Stimulated activated CD8-positive, alpha-beta memory T cell treated with anti-CD3 and anti-CD28 coated beads, Interleukin-7, amount 100 ng/mL, for 24 hours (primary cell): ENCODE data around the gene BORCS5.
A peak's percentile ranks its signal among the peaks of the same experiment; 100 is the strongest.
"Not testable (repeated sequence)": the region's sequence is repeated elsewhere in the genome, so short reads cannot be mapped to it uniquely, and the experiment has no call there.

ENCODE experiments used
- DNase-seq: peaks from one replicate; pipeline ENCODE4 v3.0.0-alpha.2; 2020; ENCODE audit warnings: low read depth

Gene BORCS5

GRCh38 chr12:12356896-12357718, at the start of gene BORCS5:
Gene BORCS5 (plus strand): TSS chr12:12357078. CDS start chr12:12357452, 374 bp downstream.
- DNase-seq = peak; percentile 96

GRCh38 chr12:12310695-12311094, 46.2 kb upstream of the BORCS5 start:
- not testable (repeated sequence) for DNase-seq

- DNase-seq = no peak
These were observed 41.0 kb upstream of the BORCS5 start for GRCh38 chr12:12315838-12316237.

GRCh38 chr12:12319451-12320183, 37.3 kb upstream of the BORCS5 start:
- no peak for DNase-seq

GRCh38 chr12:12323118-12323517, 33.8 kb upstream of the BORCS5 start:
- DNase-seq = no peak

- no peak for DNase-seq
These were observed 33.3 kb upstream of the BORCS5 start for GRCh38 chr12:12323591-12323990.

GRCh38 chr12:12326262-12326661, 30.6 kb upstream of the BORCS5 start:
- no peak for DNase-seq

GRCh38 chr12:12327802-12328201, 29.1 kb upstream of the BORCS5 start:
- no peak for DNase-seq

GRCh38 chr12:12331244-12331771, 25.6 kb upstream of the BORCS5 start:
- no peak for DNase-seq

GRCh38 chr12:12331896-12332295, 25.0 kb upstream of the BORCS5 start:
- no peak for DNase-seq

GRCh38 chr12:12333407-12334366, 23.2 kb upstream of the BORCS5 start:
- DNase-seq = no peak

- DNase-seq = peak; percentile 33
These were observed 22.4 kb upstream of the BORCS5 start for GRCh38 chr12:12334367-12335040.

GRCh38 chr12:12336049-12336411, 20.8 kb upstream of the BORCS5 start:
- DNase-seq = no peak

- no peak for DNase-seq
These were observed 20.4 kb upstream of the BORCS5 start for GRCh38 chr12:12336511-12336910.

- DNase-seq = no peak
These were observed 18.2 kb upstream of the BORCS5 start for GRCh38 chr12:12338527-12339168.

- DNase-seq = peak; percentile 4
These were observed 6.9 kb upstream of the BORCS5 start, which contains the start of gene MANSC1 for GRCh38 chr12:12349711-12350665. Gene MANSC1 (minus strand): TSS chr12:12350242. CDS start chr12:12343314, 6,928 bp downstream.

- DNase-seq = no peak
These were observed 5.9 kb upstream of the BORCS5 start for GRCh38 chr12:12350868-12351463.

GRCh38 chr12:12351468-12352185, 5.3 kb upstream of the BORCS5 start:
- not testable (repeated sequence) for DNase-seq
